Measurements from ENCODE around the gene ENTR1.
A peak's percentile ranks its signal among the peaks of the same experiment; 100 is the strongest.
"Not testable (repeated sequence)": the region's sequence is repeated elsewhere in the genome, so short reads cannot be mapped to it uniquely, and the experiment has no call there.

The ENTR1 gene

DNA sequence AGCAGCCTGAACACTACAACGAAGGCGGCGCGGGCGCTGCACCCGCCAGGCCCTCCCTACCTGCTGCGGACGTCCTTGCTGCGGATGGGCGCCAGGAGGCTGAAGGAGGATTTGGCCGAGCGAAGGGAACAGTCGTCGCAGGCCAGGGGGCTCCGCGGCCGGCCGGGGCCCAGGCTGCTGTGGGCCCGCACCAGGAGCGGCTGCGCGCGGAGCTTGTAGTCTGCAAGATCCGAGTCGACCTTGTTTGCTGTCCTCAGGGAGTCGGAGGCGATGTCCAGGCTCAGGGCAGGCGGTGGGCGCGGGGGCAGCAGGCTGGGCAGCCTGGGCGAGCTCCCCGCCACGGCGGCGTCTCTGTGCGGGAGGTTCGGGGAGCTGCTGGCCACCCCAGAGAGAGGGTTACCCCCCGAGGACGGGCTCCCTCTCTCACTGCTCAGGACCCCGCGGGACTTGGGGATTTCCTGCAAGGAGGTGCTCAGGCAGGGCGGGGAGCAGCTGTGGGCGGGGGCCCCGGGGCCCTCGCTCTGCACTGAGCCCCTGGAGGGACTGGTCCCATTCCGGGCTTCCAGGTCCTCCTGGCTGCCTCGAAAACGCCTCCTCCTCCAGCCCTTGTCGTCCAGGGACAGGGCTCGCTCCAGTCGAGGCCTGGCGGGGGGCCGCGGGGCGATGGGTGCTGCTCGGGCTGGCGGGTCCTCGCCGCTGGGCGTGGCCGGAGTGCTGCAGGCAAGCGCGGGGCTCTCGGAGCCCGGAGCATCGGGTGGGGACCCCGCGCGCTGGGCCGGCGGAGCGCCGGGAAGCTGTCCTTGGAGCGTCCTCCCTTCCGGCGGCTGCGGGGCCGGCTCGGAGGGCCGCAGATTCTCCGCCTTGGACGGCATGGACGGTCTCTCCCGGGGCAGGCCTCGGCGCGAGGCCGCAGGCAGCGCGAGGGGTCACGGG, 28.4 kb upstream of the ENTR1 start:
- peak; percentile 64 for DNase-seq

DNA sequence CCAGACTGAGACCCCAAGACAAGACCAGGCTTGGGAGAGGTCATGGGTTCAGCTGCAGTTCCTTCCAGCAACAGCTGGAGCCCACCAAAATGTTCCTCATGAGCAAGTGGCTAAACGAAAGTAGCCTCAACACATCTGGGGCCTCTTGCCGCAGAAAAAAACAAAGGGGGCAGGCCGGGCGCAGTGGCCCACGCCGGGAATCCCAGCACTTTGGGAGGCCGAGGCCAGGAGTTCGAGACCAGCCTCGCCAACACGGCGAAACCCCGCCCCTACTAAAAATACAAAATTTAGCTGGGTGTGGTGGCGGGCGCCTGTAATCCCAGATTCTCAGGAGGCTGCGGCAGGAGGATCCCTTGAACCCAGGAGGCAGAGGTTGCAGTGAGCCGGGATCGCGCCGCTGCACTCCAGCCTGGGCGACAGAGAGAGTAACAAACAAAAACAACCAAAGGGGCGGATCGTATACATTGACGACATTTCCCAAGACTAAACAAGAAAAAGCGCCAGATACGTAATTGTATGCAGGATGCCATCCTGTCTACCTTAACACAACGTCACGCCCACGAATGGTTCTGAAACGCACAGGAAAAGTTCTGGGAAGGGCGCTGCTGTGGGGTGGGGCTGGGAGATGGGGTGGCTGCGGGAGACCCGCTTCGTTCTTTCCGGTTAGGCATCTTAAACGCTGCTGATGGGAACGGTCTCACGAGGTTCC, 27.6 kb upstream of the ENTR1 start:
- DNase-seq: no peak

DNA sequence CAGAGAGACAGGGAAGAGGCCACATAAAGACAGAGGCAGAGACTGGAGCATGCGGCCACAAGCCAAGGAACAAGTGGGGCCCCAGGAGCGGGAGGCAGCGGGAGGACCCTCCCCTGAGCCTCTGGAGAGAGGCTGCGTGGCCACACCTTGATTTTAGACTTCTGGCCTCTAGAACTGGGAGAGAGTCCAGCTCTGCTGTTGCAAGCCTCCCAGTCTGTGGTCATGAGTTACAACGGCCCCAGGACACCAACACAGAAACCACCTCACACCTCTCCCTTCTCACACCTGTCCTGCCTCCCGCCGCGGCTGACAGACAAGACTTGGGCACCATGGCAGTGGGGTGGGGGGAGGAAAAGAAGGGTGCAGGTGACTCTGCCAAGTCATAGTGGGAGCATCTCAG, 27.0 kb upstream of the ENTR1 start:
- no peak for DNase-seq

DNA sequence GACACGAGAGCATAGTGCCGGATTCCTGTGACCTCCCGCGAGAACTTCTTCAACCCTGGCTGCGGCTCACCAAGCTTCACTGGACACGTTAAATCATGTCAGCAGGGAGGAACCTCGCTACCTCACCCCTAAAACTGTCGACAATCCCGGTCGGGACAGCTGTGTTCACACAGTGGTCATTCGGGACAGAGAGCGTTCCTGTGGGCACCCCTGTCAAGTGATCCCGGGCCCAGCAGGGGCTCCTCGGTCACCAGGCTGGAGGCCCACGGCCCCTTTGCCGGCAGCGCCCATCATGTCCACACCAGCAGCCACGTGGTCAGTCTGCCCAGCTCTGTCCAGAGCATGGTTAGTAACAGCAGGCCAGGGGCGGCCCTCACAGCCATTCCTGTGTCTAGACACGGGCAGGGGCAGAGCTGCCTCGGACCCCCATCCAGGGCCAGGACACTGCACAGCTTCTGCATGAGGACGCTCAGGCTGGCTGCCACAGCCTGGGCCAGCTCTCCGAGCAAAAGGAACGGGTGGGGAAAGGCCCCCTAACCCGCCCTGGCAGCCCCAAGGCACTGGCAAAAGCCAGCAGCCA, 25.7 kb upstream of the ENTR1 start:
- no peak for DNase-seq

DNA sequence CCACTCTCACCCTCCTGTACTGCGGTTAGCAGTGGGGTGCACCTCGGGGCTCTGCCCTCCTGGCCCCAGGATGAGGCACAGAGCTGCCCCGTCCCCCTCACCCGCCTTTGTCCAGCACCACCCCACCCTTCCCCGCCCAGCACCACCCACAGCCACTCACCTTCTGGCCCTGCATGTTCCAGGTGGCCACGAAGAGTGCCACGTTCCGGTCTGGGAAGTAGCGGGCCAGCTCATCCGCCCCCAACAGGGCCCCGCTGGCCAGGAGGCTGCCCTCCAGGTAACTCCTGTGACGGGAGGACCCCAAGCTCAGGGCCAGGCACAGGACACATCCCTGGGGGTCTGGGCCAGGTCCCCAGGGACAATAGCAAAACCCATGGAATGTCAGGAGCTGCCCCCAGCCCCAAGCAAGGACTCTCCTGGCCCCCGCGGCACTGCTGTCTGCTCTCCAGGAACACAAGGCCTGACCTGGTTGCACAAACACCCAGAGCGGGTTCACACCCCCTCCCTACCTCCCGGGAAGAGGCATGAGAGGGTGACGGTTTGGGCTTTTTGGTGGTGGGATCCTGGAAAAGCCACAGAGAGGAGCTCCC, 24.3 kb upstream of the ENTR1 start:
- no peak for DNase-seq

DNA sequence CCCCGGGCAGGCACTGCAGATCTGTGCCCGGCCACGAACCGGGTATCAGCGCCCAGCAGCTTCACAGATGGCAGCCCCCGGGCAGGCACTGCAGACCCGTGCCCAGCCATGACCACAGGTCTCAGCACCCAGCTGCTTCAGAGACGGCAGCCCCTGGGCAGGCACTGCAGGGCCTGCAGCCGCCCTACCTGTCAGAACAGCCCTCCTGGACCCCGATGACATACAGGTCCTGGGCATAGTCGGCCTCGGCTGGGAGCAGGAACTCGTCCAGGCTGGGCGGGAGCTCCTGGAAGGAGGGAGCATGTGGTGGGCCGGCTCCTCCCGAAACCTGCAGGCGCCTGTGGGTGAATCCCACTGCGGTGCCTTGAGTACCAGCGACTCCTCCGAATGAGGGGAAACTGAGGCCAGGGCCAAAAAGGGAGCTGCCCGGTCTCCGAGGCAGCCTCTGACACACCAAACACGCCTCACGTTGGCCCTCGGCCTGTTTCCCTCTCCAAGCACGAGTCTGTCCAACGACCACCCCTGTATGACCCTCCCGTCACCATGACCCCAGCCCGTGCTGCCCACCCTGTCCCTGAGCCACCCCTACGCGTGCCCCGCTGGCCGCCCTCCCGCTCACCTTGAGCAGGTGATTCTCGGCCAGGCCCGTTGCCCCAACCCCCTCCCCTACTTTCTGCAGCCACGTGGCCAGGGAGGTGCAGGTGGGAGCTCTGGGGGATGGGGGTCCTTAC, 23.6 kb upstream of the ENTR1 start:
- DNase-seq: no peak

DNA sequence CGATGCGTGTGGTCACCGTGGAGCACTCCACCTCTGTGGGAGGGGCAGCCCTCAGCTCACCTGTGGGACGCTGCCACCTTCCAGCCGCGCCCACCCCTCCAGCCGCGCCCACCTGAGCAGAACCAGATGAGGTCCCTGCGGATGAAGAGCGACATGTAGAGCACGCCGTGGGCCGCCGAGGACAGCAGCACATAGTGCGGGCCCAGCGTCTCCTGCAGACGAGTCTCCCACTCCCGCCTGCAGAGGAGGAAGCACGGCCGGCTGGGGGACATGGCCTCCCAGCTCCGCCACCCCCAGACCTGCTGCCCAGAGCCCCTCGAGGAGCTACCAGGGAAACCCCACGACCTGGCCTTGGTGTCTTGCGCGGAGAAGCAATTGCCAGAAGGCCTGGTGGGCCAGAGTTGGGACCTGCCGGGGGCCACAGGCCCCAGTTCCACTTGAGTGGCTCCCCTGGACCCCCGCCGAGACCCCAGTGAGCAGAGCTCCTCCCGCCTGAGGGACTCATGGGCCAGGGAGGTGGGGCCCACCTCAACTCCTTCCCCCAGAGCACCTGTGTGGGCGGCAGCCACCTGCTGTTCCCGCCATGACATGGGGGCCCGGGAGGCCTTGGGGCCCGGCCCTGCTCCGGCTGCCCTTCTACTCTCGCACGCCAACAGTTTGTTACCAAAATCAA, 22.8 kb upstream of the ENTR1 start:
- DNase-seq: no peak

DNA sequence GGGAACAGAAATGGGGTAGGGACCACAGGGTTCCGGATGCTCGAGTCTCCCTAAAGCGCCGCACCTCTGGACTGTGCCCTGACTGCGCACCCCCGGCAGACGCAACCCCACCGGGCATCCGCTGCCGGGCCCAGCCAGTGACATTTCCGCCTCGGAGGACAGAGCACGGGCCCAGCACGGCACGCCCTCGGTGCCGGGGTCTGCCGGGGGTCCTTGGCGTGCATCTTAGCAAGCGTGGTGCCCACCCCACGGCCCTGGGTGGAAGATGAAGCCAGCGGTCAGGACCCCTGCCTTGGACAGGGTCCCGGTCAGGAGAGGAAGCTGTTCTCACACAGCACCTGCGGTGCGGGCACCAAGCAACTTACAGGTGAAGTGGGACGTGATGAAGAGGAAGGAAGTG, 22.2 kb upstream of the ENTR1 start:
- no peak for DNase-seq

DNA sequence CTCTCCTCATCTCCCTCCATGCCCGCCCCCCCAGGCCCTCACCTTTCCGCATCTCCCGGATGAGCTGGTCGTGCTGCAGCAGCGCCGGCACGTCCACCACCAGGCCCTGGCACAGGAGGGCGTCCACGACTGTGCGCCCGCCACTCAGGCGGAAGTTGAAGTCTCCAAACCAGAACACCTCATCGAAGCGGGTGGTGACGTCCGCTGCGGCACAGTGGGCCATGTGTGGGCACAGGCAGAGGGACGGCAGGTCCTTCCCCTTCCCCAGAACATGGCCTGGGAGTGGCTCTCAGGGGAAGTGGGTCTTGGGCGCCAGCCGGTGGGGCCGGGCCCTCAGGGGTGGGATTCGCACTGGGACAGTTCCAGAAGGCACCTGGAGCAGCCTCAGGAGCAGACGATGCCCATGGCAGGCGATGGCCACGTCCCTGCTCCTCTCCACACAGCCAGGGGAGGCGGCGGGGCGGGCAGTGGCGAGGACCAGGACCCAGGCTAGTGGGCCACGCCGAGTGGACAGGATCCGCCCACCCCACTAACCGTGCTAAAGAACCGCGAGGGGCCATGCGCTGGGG, 21.5 kb upstream of the ENTR1 start:
- DNase-seq: no peak

DNA sequence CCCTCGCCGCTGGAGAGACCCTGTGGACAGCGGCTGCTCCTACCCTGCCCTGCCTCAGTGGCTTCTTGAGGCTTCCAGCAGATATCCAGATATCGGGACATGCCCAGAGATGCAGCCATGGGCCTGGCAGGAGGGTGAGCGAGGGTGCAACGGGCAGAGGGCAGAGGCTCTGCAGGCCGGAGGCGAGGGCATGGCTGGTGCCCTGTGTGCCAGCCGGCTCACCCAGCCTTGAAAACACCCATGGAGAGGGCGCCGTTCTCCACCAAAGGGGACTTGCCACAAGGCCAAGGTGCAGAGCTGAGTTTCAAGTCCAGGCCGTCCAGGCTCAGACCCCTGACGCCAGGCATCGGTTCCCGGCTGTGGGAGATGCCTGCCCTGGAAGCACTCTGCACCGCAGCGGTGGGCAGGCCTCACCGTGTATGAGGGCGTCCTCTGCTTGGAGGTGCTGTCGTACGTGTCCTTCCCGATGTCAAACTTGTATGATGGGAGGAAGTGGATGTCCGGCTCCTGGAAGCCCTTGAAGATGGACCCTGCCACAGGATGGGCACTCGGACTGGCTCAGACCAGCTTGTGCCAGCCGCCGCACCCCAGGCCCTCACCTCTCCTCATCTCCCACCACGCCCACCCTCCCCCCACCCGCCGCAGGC, 20.3 kb upstream of the ENTR1 start:
- DNase-seq: no peak

DNA sequence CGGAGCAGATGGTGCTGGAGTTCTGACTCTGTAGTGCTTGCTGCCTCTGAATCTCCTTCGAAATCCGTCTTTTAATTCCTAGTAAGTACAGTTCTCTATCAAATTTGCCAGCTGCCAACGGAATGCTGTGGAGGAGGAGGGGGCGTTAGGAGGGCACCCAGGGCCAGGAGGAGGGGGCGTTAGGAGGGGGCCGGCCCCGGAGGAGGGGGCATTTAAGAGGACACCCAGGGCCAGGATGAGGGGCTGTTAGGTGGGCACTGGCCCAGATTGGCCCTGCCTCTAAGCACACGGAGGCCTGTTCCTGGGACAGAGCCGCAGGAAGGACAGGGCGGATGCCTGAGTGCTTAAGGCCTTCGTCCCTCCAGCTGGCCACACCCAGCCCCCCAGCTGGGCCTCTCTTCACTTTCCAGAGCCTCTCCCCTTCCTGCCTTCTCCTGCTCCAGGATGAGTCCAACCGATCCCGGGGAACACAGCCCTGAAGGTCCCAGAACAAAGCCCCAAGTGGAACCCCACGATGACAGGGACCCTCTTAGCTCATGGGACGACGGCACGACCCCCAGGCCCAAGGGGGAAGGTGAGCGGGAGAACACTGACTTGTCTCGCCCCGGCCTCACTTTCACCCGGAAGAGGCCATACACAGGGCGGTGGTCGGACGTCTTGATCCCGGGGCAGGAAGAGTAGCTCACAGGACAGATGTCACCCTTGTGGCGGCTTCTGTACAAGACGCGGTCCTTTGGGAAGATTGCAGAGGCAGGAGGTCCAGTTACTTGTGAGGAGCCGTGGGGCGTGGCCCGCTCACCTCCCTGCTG, 19.5 kb upstream of the ENTR1 start:
- no peak for DNase-seq

DNA sequence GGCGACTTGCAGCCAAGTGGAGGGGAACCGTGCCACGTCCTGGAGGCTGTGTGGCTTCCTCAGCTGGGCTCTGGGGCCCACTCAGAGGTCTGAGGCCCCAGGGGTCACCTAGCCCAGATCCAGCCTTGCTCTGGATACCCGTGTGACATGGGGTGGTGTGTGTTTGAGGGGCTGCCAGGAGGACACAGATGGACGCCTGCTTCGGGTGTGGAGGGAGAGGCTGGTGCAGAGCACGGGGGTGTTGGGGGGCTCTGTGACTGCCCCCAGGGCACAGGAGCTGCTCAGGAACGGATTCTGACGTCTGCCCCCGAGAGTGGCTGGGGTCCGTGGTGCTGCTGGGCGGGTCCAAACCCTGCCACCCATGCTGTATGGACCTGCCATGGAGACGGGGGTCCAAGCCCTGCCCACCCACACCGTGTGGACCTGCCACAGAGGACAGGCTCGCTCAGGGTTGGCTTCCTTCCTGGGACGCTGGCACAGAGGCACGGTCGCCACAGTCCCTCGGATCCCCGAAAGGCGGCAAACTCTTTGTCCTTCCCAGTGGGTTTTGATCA, 18.7 kb upstream of the ENTR1 start:
- DNase-seq: no peak

DNA sequence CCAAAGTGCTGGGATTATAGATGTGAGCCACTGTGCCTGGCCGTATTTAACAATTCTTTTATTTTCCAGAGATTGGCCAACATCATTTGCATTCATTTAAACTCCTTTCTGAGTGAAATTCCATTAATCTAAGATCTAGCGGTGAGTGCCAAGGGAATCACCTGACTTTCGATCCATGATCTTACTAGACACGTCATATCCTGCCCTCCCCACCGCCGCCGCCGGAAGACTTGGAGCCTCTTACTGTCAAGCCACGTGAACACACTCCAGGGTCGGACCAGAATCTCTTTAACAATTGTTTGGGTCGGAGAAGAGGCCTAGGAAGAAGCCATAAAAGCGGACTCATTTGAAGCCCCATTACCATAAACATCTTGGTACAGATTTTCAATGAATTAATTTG, 16.4 kb upstream of the ENTR1 start:
- DNase-seq: no peak

DNA sequence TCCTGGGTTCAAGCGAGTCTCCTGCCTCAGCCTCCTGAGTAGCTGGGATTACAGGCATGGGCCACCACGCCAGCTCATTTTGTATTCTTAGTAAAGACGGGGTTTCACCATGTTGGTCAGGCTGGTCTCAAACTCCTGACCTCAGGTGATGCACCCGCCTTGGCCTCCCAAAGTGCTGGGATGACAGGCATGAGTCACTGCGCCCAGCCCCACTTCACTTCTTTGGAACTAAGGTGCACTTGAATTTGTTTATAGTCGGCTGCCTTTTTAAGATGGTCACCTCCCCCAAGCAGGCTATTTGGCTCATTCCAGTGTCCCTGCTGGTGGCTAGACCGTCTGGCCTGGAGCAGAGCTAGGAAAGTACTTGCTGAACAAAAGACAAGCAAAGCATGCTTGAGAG, 15.0 kb upstream of the ENTR1 start:
- DNase-seq: not testable (repeated sequence)

DNA sequence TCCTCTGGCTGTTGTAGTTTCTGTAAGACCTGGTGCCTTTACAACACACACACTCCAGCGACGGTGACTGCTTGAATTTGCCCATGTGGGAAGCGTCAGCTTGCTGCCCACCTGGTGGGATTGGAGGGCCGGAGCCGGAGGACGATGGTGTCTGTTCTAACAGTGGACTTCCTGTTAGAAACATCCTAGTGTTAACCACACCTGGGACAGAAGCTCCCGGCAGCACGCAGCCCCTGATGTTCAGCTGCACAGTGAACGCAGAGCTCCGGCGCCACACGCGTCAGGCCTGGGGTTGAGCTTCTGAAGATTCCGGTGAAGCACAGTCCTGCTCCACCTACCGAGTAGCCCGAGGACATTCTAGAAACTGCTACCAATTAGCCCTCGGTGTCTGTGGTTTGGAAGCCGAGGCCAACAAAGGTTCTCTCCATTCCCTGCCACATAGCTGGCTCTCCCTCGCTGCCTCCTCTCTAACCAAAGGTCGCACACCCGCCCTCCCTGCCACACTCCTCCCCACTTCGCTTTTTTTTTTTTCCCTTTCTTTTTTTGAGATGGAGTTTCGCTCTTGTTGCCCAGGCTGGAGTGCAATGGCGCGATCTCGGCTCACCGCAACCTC, 14.4 kb upstream of the ENTR1 start:
- DNase-seq: no peak

DNA sequence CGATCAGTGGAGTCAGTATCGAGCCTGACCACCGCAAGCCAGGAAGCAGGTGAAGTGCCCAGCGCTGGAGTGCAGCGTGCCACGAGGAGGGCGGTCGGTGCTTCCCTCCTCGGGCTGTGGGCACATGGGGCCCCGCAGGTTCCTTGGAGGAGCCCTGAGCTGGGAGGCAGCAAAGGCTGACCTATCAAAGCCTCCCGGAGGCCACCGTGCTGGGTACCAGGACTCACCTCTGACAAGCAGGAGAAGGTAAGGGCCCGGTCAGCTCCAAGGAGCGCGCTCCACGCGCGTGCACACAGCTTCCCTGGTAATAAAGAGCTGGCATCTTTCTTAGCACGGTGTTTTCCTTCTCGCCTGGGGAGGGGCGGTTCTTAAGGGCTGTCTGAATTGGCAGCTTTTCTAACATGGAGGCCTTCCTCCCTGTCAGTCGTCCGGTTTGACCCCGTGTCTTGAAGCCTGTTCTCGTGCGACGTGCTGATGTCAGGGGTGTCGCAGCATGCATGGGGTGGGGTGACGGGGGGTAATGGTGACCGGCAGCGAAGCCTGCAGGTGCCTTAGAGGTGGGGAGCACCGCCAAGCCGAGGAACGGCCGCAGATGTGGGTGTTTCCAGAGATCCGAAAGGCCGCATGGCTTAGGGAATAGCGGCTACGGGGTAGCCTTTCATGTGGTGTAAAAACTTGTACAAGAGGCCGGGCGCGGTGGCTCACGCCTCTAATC, 13.2 kb upstream of the ENTR1 start:
- DNase-seq: no peak

DNA sequence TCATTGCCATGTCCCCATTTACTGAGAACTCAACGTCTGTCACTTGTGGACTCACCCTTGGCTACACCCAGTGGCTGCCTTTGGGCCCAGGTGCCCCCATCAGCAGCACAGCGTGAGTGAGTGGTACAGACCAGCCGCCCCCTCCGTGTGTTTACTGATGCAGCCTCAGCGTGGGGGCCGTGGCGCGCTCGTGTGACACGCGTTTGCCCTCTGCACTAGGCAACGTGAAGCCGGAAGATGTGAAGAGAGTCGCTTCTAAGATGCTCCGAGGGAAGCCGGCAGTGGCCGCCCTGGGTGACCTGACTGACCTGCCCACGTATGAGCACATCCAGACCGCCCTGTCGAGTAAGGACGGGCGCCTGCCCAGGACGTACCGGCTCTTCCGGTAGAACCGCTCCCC, 12.5 kb upstream of the ENTR1 start:
- no peak for DNase-seq

DNA sequence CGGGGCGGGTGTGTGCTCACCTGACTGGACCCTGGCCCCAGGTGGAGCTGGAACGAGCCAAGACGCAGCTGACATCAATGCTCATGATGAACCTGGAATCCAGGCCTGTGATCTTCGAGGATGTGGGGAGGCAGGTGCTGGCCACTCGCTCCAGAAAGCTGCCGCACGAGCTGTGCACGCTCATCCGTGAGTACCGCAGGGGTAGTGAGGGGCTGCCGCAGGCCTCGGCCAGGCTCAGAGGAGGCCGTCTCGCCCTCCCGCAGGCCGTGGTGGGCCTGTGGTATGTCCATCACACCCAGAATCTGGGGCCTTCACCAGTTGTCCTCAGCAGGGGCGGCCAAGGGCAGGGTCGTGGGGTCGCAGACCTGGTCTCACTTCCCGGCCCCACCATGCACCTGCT, 11.4 kb upstream of the ENTR1 start:
- DNase-seq: no peak

DNA sequence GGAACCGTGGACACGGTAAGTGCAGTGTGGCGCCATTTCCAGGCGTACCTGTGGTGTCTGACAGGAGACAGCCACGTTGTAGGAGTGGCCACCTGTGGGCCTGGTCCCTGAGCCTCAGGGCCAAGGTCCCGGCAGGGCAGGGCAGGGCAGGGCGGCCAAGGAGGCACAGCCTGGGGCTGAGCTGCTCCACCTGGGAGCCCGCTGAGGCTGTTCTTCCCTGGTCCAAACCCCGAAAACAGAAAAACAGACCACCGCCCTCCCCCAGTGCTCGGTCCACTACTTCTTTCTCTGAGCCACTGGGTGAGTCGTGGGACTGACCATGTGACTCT, 8.6 kb upstream of the ENTR1 start:
- no peak for DNase-seq
